Kasumi-1 (cell line): Measurements from ENCODE around the gene NSMCE3.

Experiments used
- DNase-seq, 2 experiments: peaks; one replicate each; lab custom pipeline; 2025; lab: John Stamatoyannopoulos, UW

NSMCE3 gene

GRCh38 chr15:29269485-29270168, at the start of gene NSMCE3:
TSS of gene NSMCE3 (minus strand) at chr15:29269822. CDS start at chr15:29269705, 117 bp downstream.
- peak; percentile 90 to 92 for DNase-seq

GRCh38 chr15:29316422-29316821, 46.8 kb upstream of the NSMCE3 start:
- DNase-seq = peak in 1 of 2 experiments; percentile 4

- DNase-seq = no peak
These were observed 42.8 kb upstream of the NSMCE3 start for GRCh38 chr15:29312387-29312786.

GRCh38 chr15:29311696-29312095, 42.1 kb upstream of the NSMCE3 start:
- DNase-seq = no peak

GRCh38 chr15:29309139-29309538, 39.5 kb upstream of the NSMCE3 start:
- no peak for DNase-seq

GRCh38 chr15:29308299-29308698, 38.7 kb upstream of the NSMCE3 start:
- DNase-seq = no peak

GRCh38 chr15:29305556-29305955, 35.9 kb upstream of the NSMCE3 start:
- peak; percentile 14 to 26 for DNase-seq

GRCh38 chr15:29302871-29303270, 33.2 kb upstream of the NSMCE3 start:
- DNase-seq = no peak

- DNase-seq = no peak
These were observed 30.2 kb upstream of the NSMCE3 start for GRCh38 chr15:29299784-29300183.

GRCh38 chr15:29299331-29299730, 29.7 kb upstream of the NSMCE3 start:
- DNase-seq = no peak

- DNase-seq = no peak
These were observed 25.2 kb upstream of the NSMCE3 start for GRCh38 chr15:29294732-29295325.

GRCh38 chr15:29291067-29291845, 21.6 kb upstream of the NSMCE3 start:
- no peak for DNase-seq

- DNase-seq = no peak
These were observed 19.6 kb upstream of the NSMCE3 start for GRCh38 chr15:29289173-29289572.

GRCh38 chr15:29285386-29285785, 15.8 kb upstream of the NSMCE3 start:
- DNase-seq = no peak

- no peak for DNase-seq
These were observed 13.8 kb upstream of the NSMCE3 start for GRCh38 chr15:29283381-29283780.

GRCh38 chr15:29280514-29280913, 10.9 kb upstream of the NSMCE3 start:
- no peak for DNase-seq

GRCh38 chr15:29278436-29279105, 8.9 kb upstream of the NSMCE3 start:
- DNase-seq = no peak

GRCh38 chr15:29276366-29276765, 6.7 kb upstream of the NSMCE3 start:
- no peak for DNase-seq

- DNase-seq = no peak
These were observed 6.2 kb upstream of the NSMCE3 start for GRCh38 chr15:29275855-29276254.

- no peak for DNase-seq
These were observed 5.3 kb upstream of the NSMCE3 start for GRCh38 chr15:29274946-29275345.

- DNase-seq = no peak
These were observed 2.6 kb upstream of the NSMCE3 start for GRCh38 chr15:29272219-29272618.

- no peak for DNase-seq
These were observed 1.4 kb upstream of the NSMCE3 start for GRCh38 chr15:29270976-29271375.
